Left lobe of liver (tissue), 1 donor: ENCODE results near the gene CKAP2. TPM values are rescaled to one million over a fixed set of nuclear protein-coding genes. Genes with fewer than 3 reads are reported as not detected.

Experiments used
- total RNA-seq: library from RNA; stranded (reverse); gene quantifications from one replicate; pipeline ENCODE4 v1.2.1, GENCODE V29; 2021
- donor health status: DM: no; HTN: yes; CAD: no.

CKAP2 gene
- total RNA-seq, 1 donor from 2014 or later, result 1.7 TPM

Other genes starting within 250 kb of the CKAP2 start
- 0.88 TPM for gene THSD1, start 49.3 kb upstream of the CKAP2 start, total RNA-seq
- 16.5 TPM for gene VPS36, start 4.8 kb upstream of the CKAP2 start, total RNA-seq
- 1.3 TPM for gene HNRNPA1L2, start 187.0 kb downstream of the CKAP2 start, total RNA-seq
- gene SUGT1, start 197.4 kb downstream of the CKAP2 start, total RNA-seq, result 16.7 TPM